GM19438 (cell line): ENCODE data around the gene GPR141.

Experiments
- ATAC-seq: cut with Tn5 transposase; IDR thresholded peaks from one replicate; pipeline ENCODE4 v1.9.1; 2021; ENCODE audit warnings: low read depth; ENCODE audit not compliant: unreplicated experiment

GPR141 gene

GRCh38 chr7:37775921-37776320, 92.4 kb downstream of the GPR141 start:
- ATAC-seq = no peak

- no peak for ATAC-seq
These were observed 97.6 kb downstream of the GPR141 start for GRCh38 chr7:37781156-37781555.

GRCh38 chr7:37782166-37782565, 98.6 kb downstream of the GPR141 start:
- ATAC-seq = no peak

GRCh38 chr7:37784015-37784414, 100.4 kb downstream of the GPR141 start:
- no peak for ATAC-seq

GRCh38 chr7:37786741-37787569, 103.4 kb downstream of the GPR141 start:
- ATAC-seq = peak; percentile 97
